ENCODE measurements around the gene MT1H.

Gene MT1H

DNA sequence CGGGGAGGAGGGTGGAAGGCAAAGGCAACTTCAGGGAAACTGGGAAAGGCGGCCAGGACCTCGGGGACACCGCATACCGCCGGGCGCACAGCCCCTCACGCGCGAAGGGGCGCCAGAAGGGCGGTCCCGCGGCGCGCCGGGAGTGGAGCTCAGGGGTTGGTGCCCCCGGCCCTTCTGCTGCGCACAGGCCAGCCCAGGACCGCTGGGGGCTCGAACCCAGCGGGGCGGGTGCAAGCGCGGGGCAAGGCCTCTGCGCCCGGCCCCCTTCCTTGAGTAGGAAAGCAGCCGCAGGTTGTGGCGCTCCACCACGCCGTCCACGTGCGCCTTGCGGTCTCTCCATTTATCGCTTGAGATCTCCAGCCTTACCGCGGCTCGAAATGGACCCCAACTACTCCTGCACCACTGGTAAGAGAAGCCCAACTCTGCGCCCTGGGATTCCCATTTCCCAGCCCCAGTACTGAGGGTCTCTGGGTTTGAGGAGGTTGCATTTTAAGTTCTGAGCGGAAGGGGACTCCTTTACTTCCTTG, 34.1 kb upstream of the MT1H start:
- DNase-seq, result no peak

DNA sequence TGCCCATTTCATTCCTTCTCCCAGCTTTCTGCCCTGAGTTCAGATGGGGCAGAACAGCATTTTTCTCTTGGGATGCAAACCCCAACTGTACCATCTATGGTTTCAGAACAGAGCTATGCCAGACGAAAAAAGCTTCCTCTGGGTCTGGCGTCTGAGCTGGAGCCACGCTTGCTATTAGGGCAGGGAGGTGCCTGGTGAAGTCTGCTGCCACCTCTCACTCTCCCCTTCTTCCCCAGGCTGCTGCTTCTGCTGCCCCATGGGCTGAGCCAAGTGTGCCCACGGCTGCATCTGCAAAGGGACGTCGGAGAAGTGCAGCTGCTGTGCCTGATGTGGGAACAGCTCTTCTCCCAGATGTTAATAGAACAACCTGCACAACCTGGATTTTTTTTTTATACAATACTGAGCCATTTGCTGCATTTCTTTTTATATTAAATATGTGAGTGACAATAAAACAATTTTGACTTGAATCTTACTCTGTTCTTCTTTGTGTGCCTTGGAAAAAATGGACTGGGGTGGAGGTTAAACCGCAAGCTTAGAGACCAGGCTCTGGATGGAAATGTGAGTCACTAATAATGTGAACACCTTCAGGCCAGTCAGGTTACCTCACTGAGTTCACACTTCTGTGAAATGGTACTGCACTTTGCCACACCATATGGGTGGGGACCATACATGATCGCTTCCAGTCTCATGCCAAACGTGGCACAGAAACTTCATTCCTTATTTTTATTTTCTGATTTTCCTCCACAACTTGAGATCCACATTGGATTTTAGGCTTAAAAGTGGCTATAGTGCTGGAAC, 32.8 kb upstream of the MT1H start:
- DNase-seq, result no peak

DNA sequence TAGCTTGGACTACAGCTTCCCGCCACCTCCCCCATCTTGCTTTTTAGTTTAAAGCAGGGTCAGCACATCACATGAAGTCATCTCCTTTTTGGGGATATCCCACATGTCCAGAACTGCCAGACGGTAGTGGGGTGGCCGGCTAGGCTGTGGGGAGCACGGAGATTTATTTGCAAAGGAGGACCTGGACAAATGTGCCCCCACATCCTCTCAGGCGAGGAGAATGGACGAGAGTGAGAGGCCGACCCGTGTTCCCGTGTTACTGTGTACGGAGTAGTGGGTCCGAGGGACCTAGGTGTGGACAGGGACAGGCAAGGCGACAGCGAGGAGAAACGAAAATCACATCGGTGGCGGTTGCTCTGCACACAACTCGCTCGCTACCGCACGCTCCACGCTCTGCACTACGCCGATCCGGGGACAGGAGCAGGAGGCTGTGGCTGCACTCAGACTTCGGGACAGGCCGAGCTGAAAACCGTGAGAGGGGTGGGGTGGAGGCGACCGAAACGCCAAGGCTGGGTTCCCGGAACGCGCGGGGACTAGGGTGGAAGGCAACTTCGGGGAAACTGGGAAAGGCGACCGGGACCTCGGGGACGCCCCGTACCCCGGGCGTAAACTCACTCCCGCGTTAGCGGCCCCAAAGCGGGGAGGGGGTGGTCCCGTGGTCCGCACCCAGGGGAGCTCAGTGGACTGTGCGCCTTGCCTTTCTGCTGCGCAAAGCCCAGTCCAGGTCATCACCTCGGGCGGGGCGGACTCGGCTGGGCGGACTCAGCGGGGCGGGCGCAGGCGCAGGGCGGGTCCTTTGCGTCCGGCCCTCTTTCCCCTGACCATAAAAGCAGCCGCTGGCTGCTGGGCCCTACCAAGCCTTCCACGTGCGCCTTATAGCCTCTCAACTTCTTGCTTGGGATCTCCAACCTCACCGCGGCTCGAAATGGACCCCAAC, 31.5 kb upstream of the MT1H start, which contains the start of gene MT1A:
MT1A (plus strand) TSS at position 853 of the 937 bp plus-strand sequence; CDS start at position 926, 73 bp downstream.
- peak; percentile 61 for DNase-seq

DNA sequence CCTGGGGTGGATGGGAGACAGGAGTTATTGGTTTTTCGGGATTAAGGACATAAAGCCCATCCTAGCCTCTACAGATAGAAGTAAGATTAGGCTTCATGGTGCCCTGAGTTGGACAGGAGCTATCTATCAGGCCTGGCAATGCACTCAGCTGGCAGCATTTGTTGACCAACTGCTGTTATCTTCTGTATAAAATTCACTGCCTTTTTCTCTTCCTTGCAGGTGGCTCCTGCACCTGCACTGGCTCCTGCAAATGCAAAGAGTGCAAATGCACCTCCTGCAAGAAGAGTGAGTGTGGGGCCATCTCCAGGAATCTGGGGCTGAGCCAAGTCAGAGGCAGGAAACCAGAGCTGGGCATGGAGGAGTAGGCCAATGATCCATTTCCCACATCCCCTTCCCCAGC, 30.6 kb upstream of the MT1H start:
- no peak for DNase-seq

DNA sequence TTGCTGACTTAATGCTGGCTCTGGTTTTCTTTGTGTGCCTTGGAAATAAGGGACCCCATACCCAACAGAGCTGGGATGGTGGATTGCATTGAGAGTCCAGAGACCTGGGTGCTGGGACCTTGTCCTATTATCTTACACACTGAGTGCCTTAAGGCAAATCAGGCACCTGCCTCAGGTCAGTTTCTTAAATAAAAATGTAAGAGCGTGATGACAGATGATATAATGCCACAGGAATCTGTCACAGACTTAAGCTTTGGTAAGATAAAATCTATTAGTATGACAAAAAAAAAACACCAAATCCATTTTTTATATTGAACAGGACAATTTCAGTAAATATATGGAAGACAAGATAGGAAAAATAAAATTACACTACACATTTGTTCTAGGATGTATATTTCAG, 29.5 kb upstream of the MT1H start:
- DNase-seq, result no peak

DNA sequence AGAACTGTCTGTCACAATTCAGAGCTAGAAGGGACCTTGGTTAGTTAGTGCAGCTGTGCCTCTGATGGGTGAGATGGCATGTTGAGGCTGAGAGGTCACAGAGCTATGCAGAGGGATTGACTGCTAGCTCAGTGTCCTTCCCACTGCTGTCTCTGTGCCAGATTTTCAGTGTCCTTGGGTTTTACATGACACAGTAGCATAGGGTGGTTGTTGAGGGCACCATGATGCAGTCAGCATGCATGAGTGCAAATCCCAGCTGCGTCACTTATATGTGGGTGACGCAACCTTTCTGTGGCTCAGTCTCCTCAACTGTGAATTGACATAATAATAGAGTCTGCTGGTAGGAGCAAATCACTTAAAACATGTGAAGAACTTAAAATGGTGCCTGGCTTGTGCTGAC, 28.4 kb upstream of the MT1H start:
- no peak for DNase-seq

DNA sequence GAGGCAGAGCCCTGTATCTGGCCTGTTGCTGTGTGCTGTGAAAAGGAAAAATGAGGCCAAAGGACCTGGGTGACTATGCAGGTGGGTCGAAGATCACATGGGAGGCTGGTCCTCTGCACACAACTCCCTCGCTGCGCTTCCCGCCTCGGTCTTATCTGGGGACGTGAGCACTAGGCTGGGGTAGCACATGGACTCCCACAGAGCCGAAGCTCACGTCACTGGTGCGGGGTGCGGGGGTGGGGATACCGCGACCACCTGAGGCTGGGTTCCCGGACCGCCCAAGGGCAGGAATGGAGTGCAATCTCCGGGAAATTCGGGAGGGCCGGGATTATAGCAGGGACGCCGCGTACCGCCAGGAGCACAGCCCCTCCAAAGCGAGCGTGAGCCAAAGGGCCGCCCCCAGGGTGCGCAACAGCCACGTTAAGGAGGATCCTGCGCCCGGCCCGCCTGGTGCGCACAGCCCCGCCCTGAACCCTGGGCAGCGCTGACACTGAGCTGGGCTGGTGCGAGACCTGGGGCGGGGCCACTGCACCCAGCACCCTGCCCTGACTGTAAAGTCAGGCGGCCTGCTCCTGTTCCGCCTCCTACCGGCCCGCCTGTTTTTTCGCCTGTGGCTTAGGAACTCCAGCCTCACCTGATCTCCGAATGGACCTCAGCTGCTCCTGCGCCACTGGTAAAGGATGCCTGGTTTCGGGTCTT, 26.4 kb upstream of the MT1H start:
- no peak for DNase-seq

DNA sequence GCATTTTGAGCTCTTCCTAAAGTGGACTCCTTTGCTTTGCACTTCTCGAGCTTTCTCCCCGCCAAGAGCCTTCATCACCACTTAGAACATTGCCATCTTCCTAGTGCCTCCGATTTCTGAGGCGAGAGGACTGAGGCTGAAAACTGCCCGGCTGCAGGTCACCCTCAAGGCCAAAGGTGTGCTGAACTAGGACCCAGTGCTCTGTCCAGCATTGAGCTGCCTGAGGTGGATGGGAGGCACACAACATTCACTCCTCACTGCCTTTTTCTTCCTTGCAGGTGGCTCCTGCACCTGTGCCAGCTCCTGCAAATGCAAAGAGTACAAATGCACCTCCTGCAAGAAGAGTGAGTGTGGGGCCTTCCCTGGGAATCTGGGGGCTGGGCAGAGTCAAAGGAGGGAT, 25.8 kb upstream of the MT1H start:
- no peak for DNase-seq

DNA sequence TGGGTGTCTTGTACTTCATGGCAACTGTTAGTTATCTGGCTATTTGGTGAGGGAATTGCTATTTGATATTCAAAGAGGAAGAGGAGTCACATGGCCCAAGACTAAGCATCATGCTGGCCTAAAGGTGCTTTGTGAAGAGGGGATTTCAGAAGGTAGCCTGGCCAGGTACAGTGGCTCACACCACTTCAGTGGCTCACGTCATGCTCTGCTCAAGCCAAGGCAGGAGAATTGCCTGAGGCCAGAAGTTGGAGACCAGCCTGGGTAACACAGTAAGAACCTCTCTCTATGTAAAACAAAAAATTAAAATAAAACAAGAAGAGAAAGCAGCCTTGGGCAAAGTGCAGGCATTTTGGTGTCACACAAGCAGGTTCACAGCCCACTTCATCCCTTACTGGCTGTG, 24.3 kb upstream of the MT1H start:
- DNase-seq, result no peak

DNA sequence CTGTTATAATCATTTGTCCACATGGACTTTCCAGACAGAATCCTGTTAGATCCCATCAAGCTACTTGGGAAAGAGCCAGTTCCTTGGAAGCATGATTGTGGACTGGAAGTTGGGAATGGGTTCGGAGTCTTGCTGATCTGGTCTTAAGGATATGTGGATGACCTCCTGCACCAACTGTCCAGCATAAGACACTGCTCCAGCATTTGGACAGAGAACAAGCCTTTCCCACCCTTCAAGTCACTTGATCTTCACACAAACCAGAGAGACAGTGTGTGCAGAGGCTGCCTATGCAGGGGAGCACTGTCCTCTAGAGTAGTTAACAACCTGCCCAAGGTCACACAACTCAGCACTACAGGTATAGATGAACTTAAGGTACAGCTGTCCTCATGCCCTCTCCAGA, 23.8 kb upstream of the MT1H start:
- no peak for DNase-seq

DNA sequence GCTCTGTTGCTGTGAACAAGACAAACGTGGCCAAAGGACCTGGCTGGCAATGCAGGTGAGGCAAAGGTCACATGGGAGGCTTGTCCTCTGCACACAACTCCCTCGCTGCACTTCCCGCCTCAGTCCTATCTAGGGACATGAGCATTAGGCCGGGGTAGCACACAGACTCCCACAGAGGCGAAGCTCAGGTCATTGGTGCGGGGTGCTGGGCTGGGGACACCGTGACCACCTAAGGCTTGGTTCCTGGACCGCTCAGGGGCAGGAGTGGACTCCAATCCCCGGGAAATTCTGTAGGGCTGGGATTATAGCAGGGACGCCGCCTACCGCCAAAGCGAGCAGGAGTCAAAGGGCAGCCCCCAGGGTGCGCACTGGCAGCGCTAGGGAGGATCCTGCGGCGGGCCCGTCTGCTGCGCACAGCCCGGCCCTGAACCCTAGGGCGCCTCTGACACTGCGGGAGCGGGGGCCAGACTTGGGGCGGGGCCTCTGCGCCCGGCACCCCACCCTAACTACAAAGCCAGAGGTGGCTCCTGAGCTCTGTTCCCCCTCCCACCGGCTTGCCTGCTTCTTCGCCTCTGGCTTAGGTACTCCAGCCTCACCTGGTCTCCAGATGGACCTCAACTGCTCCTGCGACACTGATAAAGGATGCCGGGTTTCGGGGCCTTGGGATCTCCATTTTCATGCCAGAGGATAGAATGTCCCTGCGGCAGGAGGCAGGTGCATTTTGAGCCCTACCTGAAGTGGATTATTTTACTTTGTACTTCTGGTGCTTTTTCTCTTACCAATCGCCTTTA, 21.8 kb upstream of the MT1H start:
- DNase-seq, result no peak

DNA sequence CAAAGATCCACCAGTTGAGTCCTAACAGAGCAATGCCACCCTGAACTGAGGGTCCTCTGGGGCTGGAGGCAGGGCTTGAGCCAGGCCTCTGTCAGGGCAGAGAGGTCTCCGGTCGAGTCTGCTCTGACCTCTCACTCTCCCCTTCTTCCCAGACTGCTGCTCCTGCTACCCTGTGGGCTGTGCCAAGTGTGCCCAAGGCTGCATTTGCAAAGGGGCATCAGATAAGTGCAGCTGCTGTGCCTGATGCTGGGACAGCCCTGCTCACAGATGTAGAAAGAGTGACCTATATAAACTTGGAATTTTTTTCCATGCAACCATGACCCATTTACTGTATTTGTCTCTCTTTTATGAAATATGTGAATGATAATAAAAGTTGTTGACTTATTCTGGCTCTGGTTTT, 20.3 kb upstream of the MT1H start:
- no peak for DNase-seq

DNA sequence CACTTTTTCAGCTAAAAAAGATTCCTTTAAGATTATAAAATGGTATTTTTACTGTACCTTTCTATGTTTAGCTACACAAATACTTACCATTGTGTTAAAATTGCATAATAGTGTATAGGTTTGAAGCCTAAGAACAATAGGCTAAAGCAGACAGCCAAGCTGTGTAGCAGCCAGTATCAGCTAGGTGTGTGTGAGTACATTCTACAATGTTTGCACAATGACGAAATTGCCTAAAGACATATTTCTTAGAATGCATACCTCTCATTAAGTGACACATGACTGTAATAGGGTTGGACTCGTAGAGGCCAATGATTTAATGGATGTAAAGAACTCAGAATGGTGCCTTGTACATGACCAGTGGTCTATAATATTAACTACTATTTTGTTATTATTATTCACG, 19.8 kb upstream of the MT1H start:
- no peak for DNase-seq

DNA sequence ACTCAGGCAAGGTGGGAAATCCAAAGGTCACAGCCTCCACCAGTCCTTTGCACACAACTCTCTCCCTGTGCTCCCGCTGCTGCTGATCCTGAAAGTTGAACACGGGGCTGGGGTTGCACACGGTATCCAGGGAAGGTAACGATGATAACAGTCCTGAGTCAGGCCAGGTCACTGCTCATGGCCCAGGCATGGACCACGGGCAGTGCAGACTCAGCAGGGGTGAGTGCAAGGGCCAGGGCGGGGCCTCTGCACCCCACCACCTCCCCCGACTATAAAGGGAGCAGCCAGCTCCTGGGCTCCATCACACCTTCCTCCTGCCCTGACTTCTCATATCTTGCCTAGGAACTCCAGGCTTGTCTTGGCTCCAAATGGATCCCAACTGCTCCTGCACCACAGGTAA, 18.0 kb upstream of the MT1H start, which contains the start of gene MT1B:
MT1B (plus strand) TSS at position 301 of the 400 bp plus-strand sequence; CDS start at position 369, 68 bp downstream.
- DNase-seq, result no peak

DNA sequence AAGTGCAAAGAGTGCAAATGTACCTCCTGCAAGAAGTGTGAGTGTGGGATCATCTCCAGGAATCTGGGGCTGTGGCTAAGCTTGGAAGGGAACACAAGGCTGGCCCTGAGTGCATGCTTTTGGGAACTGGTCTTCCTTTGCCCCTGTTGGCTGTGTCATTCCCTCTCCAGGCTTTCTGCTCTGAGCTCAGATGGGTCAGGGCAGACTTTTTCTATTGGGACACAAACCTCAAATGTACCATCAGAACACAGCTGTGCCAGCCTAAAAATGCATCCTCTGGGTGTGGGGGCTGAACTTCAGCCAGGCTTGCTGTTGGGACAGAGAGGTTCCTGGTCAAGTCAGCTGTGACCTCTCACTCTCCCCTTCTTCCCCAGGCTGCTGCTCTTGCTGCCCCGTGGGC, 17.0 kb upstream of the MT1H start:
- DNase-seq, result no peak

DNA sequence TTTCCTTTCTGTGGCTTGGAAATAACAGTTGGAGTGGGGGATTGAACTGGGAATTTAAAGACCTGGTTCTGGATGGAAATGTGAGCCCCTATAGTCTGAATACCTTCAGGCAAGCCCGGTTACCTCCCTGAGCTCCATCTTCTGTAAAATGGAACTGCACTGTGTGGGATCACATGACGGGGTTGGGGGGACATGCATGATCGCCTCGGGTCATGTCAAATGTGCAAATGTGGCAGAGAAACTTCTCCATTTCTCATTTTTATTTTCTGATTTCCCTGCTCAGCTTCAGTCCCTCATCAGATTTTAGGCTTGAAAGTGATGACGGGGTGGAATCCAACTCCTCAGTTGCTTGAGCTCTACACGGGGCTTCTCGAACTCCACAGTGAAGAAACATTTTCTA, 16.4 kb upstream of the MT1H start:
- DNase-seq, result no peak

DNA sequence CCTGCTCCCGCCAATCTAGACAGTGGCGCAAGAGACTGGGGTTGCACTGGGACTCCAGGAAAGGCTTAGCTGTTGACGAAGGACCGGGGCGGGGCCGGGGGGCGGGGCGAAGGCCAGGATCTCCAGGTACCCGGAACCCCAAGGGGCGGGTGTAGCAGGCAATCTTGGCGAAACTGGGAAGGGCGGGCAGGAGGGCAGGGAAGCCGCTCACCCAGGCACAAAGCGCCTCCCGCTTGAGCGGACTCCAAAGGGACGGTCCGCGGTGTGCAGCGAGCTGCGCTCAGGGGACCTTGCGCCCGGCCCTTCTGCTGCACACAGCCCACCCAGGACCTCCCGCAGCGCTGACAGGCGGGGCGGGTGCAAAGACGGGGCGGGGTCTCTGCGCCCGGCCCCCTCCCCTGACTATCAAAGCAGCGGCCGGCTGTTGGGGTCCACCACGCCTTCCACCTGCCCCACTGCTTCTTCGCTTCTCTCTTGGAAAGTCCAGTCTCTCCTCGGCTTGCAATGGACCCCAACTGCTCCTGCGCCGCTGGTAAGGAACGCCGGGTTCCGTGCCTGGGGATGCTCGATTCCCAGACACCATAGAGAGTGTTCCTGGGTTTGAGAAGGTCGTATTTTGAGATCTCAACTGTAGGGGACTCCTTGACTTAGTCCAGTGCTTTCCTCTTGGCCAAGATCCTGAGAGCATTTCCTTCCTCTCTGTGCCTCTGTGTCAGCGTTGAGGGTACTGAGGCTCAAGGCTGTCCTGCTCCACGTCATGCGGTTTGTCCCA, 11.9 kb upstream of the MT1H start, which contains the start of gene MT1F:
MT1F (plus strand) TSS at position 405 of the 772 bp plus-strand sequence; CDS start at position 505, 100 bp downstream.
- peak; percentile 78 for DNase-seq

DNA sequence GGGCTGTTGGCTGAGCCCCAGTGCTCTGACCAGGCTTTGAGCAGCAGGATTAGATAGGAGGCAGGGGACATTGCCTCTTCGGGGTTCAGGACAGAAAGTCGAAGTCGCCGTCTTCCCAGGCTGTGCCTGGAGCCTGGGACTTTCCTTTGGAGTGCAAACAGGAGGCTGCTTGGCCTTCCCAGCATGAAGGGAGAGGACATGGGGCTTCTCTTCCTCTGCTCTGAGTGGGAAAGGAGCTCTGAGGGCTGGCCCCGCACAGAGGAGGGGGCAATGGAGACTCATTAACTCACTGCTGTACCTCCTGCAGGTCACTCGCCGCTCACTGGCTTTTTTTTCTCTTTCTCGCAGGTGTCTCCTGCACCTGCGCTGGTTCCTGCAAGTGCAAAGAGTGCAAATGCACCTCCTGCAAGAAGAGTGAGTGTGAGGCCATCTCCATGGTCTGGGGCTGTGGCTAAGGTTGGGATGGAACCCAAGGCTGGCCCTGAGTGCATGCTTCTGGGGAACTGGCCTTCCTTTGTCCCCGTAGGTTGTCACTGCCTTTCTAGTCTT, 11.2 kb upstream of the MT1H start:
- DNase-seq, result no peak

DNA sequence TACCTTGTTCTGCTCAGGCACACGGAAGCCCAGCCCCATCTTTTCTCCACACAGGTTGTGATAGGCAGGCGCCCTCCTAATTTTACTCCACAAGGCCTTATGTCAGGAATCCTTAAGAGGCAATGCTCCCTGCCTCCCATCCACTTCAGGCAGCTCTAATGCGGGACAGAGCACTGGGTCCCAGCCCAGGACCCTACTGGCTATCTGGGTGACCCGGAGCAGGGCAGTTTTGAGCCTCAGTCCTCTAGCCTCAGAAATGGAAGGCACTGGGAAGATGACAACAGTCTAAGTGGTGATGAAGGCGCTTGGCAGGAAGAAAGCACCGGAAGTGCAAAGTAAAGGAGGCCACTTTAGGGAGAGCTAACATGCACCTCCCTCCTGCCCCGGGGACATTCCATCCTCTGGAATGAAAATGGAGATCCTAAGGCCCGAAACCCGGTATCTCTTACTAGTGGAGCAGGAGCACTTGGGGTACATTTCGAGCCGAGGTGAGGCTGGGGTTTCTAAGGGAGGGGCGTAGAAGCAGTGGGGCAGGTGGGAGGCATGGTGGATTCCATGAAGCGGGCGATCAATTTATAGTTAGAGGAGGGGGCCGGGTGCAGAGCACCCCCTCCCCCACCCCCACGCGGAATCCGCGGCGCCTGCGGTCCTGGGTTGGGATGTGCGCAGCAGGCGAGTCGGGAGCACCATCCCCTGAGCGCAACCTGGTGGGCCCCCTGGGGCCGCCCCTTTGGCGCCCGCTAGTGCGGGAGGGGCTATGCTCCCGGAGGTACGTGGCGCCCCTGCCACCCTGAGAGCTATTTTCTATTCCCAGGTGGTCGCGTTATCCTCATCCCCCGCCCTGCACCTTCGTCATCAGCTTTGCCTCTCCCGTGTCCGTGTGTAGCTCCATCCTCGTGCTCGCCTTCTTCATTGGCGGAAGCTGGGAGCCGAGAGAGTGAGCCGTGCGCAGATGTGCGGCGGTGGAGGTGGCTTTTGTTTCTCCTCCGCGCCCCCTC, 7.0 kb upstream of the MT1H start:
- DNase-seq, result peak; percentile 31

Data from right kidney (tissue), 1 donor.